SK-MEL-5 (cell line): ENCODE data around the gene OSCP1. TPM values are rescaled to one million over a fixed set of nuclear protein-coding genes. Genes with fewer than 3 reads are reported as not detected.

ENCODE experiments used
- DNase-seq: peaks from one replicate; pipeline ENCODE4 v3.0.0-alpha.2; 2016; ENCODE audit warnings: low read depth, low spot score
- in situ Hi-C: cut with HindIII; loops from 2 replicates; pipeline ENCODE4 v1.10.0; 2016; ENCODE audit warnings: low sequenced_read_pairs, high pct_unique_total_duplicates, low pct_unique_long_range_greater_than_20kb
- total RNA-seq: library from RNA; depleted of rRNA; stranded (reverse); fragments of >200 nt; shearing (Covaris generic); gene quantifications from 2 replicates; pipeline ENCODE4 v1.2.3, GENCODE V29; 2014

Gene OSCP1
- total RNA-seq, 1 experiment from 2014 or later = 5.2 TPM

DNA sequence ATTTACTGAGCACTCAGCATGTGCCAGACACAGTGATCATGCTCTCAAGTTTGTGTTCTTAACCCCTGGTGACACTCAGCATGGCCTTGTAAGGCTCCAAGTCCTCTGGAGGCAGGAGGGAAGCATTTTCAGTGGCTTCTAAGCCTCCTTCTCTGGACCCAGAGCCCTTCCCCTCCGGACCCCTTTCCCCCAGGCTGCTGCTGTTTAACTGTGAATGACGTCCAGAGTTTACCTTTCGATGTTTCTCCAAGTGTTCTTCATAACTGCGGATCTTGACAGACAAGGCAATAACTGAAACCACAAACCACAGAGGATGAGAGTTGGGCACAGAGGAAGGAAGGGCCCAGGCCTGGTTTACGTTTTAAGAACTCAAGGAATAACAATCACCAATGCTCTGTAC is 7.4 kb upstream of the OSCP1 start:
- in situ Hi-C loops = no loop called here
- DNase-seq = no peak

DNA sequence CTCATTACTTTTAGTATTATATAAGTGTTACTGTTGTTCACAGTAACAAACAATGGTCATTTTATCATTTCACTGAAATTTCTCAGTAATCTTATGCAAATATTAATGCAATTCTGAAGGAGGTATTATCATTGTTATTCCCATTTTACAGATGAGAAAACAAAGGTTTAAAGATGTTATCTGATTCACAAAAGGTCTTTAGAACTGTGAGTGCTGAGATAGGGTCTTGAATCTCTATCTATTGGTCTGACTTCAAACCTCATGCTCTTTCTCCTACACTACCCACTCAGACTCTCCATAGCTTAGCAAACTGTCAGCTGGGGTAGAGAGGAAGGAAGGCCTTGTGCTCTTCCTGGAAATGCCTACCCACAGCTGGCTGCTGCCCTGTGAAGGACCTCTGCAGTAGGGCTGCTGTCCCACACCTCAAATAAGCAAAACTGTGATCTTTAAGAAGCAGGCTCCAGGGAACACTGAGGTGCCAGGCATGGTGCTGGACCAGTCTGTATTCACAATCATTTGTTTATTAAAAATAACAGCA is 6.2 kb upstream of the OSCP1 start:
- no peak for DNase-seq
- in situ Hi-C loops = no loop called here

DNA sequence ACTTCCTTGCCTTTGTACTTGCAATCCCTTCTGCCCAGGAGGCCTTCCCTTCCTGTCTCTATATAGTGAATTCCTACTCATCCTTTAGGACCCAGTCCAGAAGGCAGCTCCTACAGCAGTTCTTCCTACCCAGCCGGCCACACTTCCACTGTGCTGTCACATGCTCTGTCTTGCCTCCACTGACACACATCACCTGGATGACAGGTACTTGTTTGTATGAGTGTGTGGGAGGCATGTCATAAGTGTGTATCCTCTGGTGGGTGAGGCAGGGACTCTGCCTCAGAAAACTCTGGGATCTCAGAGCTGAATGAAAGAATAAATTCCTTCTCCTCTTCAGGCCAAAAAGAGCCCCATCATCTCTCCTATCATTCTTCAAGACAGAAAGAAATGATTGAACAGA is 5.1 kb upstream of the OSCP1 start:
- DNase-seq = no peak
- in situ Hi-C loops = no loop called here

DNA sequence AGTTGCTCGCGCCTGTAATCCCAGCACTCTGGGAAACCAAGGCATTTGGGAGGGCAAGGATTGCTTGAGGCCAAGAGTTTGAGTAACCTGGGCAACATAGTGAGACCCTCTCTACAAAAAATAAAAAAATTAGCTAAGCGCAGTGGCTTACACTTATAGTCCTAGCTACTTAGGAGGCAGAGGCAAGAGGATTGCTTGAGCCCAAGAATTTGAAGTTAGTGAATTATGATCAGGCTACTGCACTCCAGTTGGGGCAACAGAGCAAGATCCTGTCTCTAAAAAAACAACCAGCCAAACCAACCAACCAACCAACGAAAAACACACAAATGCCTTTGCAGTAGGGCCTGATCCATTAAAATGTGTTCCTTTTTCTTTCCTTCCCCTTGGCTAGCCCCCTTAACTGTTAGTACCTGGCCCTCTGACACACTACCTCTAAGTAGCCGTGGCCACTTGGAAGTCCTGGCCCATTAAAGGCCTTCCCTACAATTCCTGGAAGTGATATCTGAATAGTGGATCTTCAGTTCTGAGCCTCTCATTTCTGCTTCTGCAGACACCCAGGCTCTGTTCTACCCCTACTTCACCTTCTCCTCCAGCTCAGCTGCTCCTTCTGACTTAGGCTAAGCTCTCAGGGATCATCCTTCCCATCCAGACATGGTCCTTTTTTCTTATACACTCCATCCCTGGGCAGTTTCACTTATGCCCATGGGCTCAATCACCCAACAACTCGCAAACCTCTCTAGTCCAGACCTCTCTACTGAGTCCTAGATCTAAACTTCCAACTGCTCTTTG is 3.5 kb upstream of the OSCP1 start:
- DNase-seq = no peak
- in situ Hi-C loops = no loop called here

DNA sequence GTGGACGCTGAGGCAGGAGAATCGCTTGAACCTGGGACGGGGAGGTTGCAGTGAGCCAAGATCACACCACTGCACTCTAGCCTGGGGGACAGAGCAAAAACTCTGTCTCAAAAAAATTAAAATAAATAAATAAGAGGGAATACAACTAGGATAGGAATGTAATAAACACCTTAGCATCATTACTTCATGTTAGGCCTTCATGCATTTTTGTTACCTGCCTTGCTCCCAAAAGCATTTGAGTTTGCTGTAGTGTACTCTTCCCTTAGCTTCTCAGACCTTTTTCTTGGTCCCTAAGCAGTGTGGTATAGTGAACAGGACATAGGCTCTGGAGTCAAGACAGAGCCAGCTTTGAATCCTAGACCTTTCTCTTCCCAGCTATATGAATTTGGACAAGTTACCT is 2.8 kb upstream of the OSCP1 start:
- in situ Hi-C loops = no loop called here
- no peak for DNase-seq

DNA sequence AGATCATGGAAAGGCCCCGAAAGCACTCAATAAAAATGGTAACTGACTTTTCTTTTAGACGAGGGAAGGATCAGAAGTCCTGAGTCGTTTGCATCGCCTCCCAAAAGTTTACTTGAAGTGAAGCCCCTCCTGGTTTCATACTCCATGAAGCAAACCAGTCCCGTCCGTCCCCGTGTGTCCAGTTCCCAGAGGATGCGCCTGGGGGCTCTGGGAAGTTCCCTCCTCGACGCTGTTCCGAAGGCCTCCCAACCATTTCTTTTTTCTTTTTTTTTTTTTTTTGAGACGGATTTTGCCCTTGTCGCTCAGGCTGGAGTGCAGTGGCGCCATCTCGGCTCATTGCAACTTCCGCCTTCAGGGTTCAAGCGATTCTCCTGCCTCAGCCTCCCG is 661 bp upstream of the OSCP1 start:
- DNase-seq = no peak
- in situ Hi-C loops = no loop called here

DNA sequence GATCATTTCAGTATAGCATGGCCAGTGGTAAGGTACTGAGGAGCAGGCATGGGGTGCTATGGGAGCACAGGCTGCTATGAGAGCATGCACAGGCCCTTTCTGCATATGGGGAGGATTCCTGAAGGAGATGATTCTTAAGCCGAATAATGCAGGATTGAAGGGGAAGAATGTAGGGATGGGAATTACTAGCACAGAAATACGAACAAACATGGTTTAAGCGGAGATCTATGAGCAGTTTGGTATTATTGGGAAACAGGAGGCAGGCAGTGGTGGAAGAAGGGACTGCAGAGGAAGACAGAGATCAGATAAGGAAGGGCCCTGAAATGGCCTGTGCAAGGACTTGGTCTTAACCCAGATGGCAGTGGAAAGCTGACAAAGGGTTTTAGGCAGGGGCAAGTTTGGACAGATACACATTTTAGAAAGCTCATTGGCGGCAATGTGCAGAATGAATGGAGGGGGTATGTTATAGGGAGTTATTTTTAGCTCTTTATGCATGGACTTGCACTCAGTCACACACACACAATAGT is 1.7 kb downstream of the OSCP1 start:
- in situ Hi-C loops = no loop called here
- no peak for DNase-seq

DNA sequence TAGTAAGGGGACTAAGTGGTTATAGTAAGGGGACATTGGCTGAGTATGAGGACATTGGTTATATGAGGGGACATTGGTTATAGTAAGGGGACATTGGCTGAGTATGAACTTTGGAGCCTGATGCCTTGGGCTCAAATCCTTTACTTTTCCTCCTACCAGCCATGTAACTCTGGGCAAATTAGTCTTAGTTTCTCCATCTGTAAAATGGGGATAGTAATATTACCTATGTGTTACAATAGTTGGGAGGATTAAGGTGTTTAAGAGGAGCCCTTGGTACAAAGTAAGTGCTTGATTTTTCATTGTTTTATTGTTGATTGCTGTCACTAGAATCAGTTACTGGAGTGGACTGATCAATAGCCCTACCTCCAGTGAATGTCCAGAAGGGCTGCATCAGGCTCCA is 2.8 kb downstream of the OSCP1 start:
- DNase-seq = no peak
- in situ Hi-C loops = no loop called here

DNA sequence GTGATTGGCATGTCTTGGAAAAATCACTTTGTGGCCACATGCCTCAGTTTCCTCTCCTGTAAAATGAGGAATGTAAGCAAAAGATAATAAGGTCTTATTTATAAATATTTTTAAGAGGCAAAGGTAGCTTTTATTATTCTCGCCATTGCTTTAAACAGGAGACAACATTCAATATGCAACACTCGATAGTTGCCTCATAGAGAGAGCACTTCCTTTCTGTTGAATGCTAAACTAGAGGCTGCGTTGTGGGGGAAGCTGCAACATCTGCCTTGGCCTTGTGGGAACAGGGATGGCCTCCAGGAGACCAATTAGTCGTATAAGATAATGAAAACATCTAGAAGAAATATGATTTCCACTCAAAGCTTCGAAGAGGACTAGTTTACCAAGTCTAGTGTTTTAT is 3.5 kb downstream of the OSCP1 start:
- no peak for DNase-seq
- in situ Hi-C loops = no loop called here

DNA sequence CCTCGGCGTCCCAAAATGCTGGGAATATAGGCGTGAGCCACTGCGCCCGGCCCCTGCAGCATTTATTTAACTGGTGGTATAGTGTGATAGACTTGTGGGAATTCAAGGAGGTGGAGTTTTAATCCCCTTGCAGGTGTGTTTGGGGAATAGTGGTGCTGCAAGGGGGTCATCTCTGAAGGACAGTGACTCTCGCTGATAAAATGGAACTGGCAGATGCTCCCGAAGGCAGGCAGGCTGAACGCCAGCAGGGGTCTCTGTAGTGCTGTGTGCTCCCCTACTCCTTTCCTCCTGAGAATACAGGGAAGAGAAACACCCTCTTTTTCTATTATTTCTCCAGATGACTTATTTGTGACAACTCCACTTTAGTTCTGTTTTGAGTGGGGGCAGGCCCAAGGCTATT is 4.0 kb downstream of the OSCP1 start:
- DNase-seq = peak; percentile 60
- in situ Hi-C loops = no loop called here

DNA sequence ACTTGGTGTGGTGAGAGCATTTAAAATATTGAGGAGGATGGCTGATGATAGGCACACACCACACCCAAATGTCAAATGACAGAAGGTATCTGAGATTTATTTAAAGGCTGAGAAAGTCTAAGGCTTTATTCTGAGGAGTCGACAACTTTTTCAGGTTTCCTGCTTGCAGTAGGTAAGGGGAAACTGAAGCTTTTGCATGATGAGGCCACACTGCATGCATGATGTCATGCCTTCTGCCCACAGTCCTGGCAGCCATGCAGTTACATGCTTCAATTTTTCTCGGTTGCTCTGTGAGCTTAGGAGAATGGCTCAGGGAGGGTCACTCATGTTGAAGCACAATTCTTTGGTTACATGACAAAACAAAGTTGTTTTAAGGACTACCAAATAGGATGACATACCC is 7.0 kb downstream of the OSCP1 start:
- no peak for DNase-seq
- in situ Hi-C loops = no loop called here

DNA sequence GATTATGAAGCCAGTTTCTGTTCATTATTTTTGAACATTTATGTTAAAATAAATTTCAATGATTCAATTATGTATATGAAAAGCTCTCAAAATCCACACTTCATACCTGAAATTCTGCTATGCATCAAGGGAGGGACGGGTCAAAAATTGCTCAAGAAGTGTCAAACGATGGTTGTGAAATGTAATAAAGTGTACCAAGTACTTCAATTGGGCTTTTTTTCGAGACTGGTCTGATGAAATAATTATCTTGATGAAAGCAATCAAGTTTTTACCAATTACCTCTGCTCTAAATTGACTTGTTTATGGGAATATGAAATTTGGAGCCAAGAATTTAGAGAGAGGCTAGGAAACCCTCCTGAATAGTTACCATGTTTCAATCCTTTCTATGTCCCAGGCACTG is 7.9 kb downstream of the OSCP1 start:
- in situ Hi-C loops = no loop called here
- DNase-seq = no peak

DNA sequence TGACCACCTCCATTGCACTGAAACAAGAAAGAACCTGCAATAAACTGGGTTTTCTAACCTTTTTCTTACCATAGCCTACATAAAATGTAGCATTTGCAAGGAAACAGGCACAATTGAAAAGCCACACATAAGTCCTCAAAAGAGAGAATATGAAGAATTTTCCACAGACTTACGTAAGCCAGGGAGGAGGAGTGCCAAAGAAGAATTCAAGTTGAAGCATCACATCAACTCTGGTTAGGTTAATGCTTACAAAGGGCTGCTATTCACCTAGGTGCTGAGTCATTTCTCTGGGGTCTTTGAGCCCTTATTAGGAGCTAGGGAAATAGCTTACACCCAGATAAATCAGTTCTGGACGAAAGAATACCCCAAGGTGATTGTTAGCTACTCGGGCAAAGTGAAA is 9.6 kb downstream of the OSCP1 start:
- DNase-seq = no peak
- in situ Hi-C loops = no loop called here

DNA sequence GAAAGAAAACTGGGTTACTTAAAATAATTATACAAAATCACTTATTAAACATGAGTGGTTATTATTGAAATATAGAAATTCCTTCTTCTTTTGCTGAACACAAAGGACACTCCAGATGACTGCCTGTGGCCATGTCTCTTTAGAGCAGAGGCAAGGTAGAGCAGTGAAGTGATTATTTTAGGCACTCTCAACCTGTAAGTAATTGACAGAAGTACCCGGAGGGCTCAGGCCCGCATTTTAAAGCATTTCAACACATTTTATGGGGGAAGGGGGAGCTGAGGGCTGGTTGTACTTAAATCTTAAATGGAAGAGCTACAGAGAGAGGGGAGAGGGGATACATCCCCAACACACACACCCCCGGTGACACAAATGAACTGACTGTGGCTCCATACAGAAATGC is 10.2 kb downstream of the OSCP1 start:
- DNase-seq = no peak
- in situ Hi-C loops = no loop called here

DNA sequence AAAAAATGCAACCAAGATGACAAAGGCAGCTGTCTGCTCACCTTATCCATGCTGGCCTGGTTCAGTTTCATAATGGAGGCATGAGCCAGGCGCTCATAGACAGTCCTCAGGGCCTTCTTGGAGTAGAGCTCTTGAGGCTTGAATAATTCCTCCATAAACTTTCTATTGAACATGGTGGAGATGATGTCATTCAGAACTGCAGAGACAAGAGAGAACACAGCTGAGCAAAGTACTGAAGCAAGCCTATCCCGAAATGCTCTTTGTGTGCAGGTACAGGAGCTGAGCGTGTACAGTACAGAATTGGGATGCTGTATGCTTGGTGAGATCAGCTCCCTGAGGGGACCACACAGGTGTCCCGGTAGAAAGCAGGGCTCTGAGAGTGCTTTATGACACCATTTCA is 11.5 kb downstream of the OSCP1 start:
- in situ Hi-C loops = no loop called here

DNA sequence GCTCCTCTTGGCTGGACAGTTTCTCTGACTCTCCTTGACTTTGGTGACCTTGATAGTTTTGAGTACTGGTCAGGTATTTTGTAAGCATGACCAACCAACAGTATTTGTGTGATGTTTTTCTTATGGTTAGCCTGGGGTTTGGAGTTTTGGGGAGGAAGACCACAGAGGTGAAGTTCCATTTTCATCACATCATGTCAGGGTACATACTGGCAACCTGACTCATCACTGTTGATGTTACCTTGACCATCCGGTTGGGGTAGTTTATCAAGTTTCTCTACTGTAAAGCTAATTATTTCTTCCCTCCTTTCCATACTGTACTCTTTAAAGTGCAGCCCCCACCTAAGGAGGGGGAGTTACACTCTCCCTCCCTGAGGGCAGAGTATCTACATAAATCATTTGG is 13.4 kb downstream of the OSCP1 start:
- DNase-seq = no peak
- in situ Hi-C loops = no loop called here

More for the DNA sequence above, 11.5 kb downstream of the OSCP1 start:
- DNase-seq = no peak

DNA sequence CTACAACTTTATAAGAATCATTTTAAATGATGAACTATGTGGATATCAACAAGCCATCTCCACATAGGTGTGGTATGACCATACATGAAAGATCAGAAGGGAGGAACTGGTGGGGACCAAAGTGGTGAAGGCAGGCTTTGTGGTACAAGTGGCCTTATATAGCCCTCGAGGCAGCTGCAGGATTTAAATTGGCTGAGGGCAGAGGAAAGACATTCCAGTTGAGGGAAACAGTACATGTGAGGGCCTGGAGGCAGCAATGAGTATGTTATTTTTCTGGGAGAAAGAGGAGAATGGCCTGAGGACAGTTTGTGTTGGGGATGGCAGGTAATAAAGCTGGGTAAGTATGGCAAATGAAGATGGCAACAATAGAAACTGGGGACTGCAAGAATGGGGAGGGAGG is 17.1 kb downstream of the OSCP1 start:
- in situ Hi-C loops = no loop called here
- DNase-seq = no peak

DNA sequence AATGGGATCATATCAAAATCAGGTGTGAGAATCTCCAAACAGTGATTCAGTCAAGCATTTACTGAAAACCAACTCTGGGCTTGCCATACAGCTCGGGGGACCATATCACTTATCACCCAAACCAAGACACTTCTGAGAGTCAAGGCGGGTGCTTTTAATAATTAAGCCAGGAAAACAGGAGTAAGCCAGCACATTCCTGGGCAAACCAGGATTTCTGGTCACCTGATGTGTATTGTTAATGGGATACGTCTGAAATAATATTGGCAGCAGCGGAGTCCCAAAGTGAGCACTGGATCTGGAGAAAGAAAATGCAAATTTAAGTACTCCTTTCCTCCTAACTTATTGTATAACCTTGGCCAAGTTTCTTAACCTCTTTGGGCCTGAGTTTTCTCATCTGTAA is 17.6 kb downstream of the OSCP1 start:
- no peak for DNase-seq
- in situ Hi-C loops = no loop called here

DNA sequence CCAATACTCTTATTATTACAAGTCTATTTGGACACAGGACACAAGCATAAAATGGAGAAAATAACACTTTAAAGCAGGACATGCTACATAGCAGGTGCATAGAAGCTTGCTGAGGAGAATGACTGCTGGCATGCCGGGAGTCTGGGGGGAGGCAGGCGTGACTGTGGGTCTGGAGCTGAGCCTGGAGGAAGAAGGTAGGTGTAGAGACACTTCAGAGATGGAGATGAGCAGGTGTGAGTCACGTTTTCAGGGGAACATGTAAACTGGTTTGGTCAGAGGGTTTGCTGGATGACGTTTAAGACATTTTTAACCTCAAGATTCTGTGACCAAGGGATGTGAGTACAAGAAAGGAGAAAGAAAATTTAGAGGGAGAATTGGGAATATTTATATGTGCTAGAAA is 24.5 kb downstream of the OSCP1 start:
- in situ Hi-C loops = no loop called here
- no peak for DNase-seq
